SK-N-SH treated with all-trans-retinoic acid at 6 μM for 48 hours (cell line): Measurements from ENCODE around the gene ASAH2.

ENCODE experiments used
- PATZ1 ChIP-seq: fragments of 250-450 bp; sonication (Bioruptor Pico); IDR thresholded peaks from 2 replicates; pipeline ENCODE4 v1.8.0; 2020; ENCODE audit warnings: mild to moderate bottlenecking, moderate library complexity, borderline replicate concordance
- ZNF8 ChIP-seq: fragments of 450-650 bp; formaldehyde crosslinking; IDR thresholded peaks from 2 replicates; pipeline ENCODE4 v1.5.0; 2020; ENCODE audit warnings: mild to moderate bottlenecking, moderate library complexity

- TF ChIP-seq ZNF8 (CRISPR knock-in tag) (no peak), PATZ1 (no peak)
Observed at GRCh38 chr10:50244201-50244600, 7.1 kb downstream of the ASAH2 start.
